ENCODE results near the gene PKMYT1.
"Not testable (repeated sequence)": the region's sequence is repeated elsewhere in the genome, so short reads cannot be mapped to it uniquely, and the experiment has no call there.

Gene PKMYT1

GRCh38 chr16:2960183-2961010 lies 19.8 kb downstream of the PKMYT1 start:
- no peak for DNase-seq (ENCODE audit: low read depth)

GRCh38 chr16:2959206-2959605 lies 21.0 kb downstream of the PKMYT1 start:
- DNase-seq (ENCODE audit: low read depth), result no peak

GRCh38 chr16:2956579-2956956 lies 23.7 kb downstream of the PKMYT1 start:
- DNase-seq (ENCODE audit: low read depth), result no peak

GRCh38 chr16:2955779-2956578 lies 24.3 kb downstream of the PKMYT1 start:
- no peak for DNase-seq (ENCODE audit: low read depth)

GRCh38 chr16:2955438-2955778 lies 24.8 kb downstream of the PKMYT1 start:
- DNase-seq (ENCODE audit: low read depth), result no peak

GRCh38 chr16:2954656-2955381 lies 25.4 kb downstream of the PKMYT1 start:
- DNase-seq (ENCODE audit: low read depth), result no peak

GRCh38 chr16:2953706-2954627 lies 26.3 kb downstream of the PKMYT1 start:
- DNase-seq (ENCODE audit: low read depth), result no peak

GRCh38 chr16:2952679-2953078 lies 27.6 kb downstream of the PKMYT1 start:
- no peak for DNase-seq (ENCODE audit: low read depth)

GRCh38 chr16:2950773-2951172 lies 29.5 kb downstream of the PKMYT1 start:
- DNase-seq (ENCODE audit: low read depth), result no peak

GRCh38 chr16:2950353-2950724 lies 29.9 kb downstream of the PKMYT1 start:
- no peak for DNase-seq (ENCODE audit: low read depth)

GRCh38 chr16:2949705-2950352 lies 30.4 kb downstream of the PKMYT1 start:
- no peak for DNase-seq (ENCODE audit: low read depth)

- DNase-seq (ENCODE audit: low read depth), result no peak
Observed at GRCh38 chr16:2948807-2949704, 31.2 kb downstream of the PKMYT1 start.

GRCh38 chr16:2946649-2947048 lies 33.6 kb downstream of the PKMYT1 start:
- no peak for DNase-seq (ENCODE audit: low read depth)

- DNase-seq (ENCODE audit: low read depth), result not testable (repeated sequence)
Observed at GRCh38 chr16:2943716-2944115, 36.5 kb downstream of the PKMYT1 start.

- no peak for DNase-seq (ENCODE audit: low read depth)
Observed at GRCh38 chr16:2942045-2942444, 38.2 kb downstream of the PKMYT1 start.

- no peak for DNase-seq (ENCODE audit: low read depth)
Observed at GRCh38 chr16:2939968-2940367, 40.3 kb downstream of the PKMYT1 start.

GRCh38 chr16:2938206-2938605 lies 42.0 kb downstream of the PKMYT1 start:
- no peak for DNase-seq (ENCODE audit: low read depth)

- DNase-seq (ENCODE audit: low read depth), result no peak
Observed at GRCh38 chr16:2937170-2937569, 43.1 kb downstream of the PKMYT1 start.

- no peak for DNase-seq (ENCODE audit: low read depth)
Observed at GRCh38 chr16:2936436-2937011, 43.7 kb downstream of the PKMYT1 start.

- DNase-seq (ENCODE audit: low read depth), result no peak
Observed at GRCh38 chr16:2934450-2934849, 45.8 kb downstream of the PKMYT1 start.

Measured in GM04504 (cell line).